Duodenal mucosa (tissue), 2 donors: ENCODE measurements around the gene STARD9.

Source experiments
- H3K27ac ChIP-seq: one replicate; pipeline ENCODE4 v1.7.0; 2013; ENCODE audit warnings: low read depth, low read length
- H3K27me3 ChIP-seq, 2 donors: one replicate each; pipeline ENCODE4 v1.7.0; 2013; ENCODE audit warnings: low read length in 2 of 2, control low read depth in 1 of 2; ENCODE audit not compliant: insufficient read depth in 2 of 2, control insufficient read depth in 1 of 2
- H3K36me3 ChIP-seq, 2 donors: one replicate each; pipeline ENCODE4 v1.7.0; 2013; ENCODE audit warnings: low read length in 2 of 2, control low read depth in 1 of 2; ENCODE audit not compliant: insufficient read depth in 2 of 2, control insufficient read depth in 1 of 2
- H3K4me1 ChIP-seq, 2 donors: one replicate each; pipeline ENCODE4 v1.7.0; 2013; ENCODE audit warnings: low read length in 2 of 2, control low read depth in 1 of 2; ENCODE audit not compliant: insufficient read depth in 2 of 2, control insufficient read depth in 1 of 2
- H3K4me3 ChIP-seq, 2 donors: one replicate each; pipeline ENCODE4 v1.7.0; 2013; ENCODE audit warnings: low read length in 2 of 2, low read depth in 1 of 2
- H3K9ac ChIP-seq, 2 donors: one replicate each; pipeline ENCODE4 v1.7.0; 2013; ENCODE audit warnings: low read length in 2 of 2, low read depth in 1 of 2
- H3K9me3 ChIP-seq, 2 donors: one replicate each; pipeline ENCODE4 v1.7.0; 2013; ENCODE audit warnings: low read length in 2 of 2, control low read depth in 1 of 2; ENCODE audit not compliant: control insufficient read depth in 1 of 2

The STARD9 gene

GRCh38 chr15:42575188-42576039, at the start of gene STARD9:
STARD9 (plus strand) TSS chr15:42575606; CDS start chr15:42575716, 110 bp downstream.
- peak within 1 kb of the TSS; percentile 65 to 68 for H3K9ac ChIP-seq
- peak within 1 kb of the TSS; percentile 48 for H3K27ac ChIP-seq
- H3K27me3 ChIP-seq: peaks cover 5 to 13% of the 10 kb centered on the region in 2 donors
- H3K36me3 ChIP-seq: no peaks in the 10 kb centered on the region
- no peaks in the 10 kb centered on the region for H3K9me3 ChIP-seq
- H3K4me3 ChIP-seq: peak within 1 kb of the TSS; percentile 71 to 74
- peaks cover 12 to 14% of the 10 kb centered on the region in 2 donors for H3K4me1 ChIP-seq

GRCh38 chr15:42528970-42529369, 46.4 kb upstream of the STARD9 start:
- no peak overlapping the region for H3K27ac ChIP-seq
- no peak overlapping the region for H3K4me3 ChIP-seq
- no peaks in the 10 kb centered on the region for H3K27me3 ChIP-seq
- no peak overlapping the region for H3K9ac ChIP-seq
- H3K36me3 ChIP-seq: peaks cover 13 to 54% of the 10 kb centered on the region in 2 donors
- H3K4me1 ChIP-seq: no peaks in the 10 kb centered on the region
- no peaks in the 10 kb centered on the region for H3K9me3 ChIP-seq

- Histone ChIP-seq H3K4me1 (no peaks in the 10 kb centered on the region), H3K36me3 (peaks cover 17 to 52% of the 10 kb centered on the region in 2 donors), H3K9ac (no peak overlapping the region), H3K27me3 (no peaks in the 10 kb centered on the region), H3K9me3 (no peaks in the 10 kb centered on the region), H3K27ac (no peak overlapping the region), H3K4me3 (no peak overlapping the region)
Observed at GRCh38 chr15:42533246-42533645, 42.2 kb upstream of the STARD9 start.

GRCh38 chr15:42544853-42545629, 30.4 kb upstream of the STARD9 start:
- no peak overlapping the region for H3K4me3 ChIP-seq
- peaks cover 9 to 23% of the 10 kb centered on the region in 2 donors for H3K36me3 ChIP-seq
- no peak overlapping the region for H3K27ac ChIP-seq

GRCh38 chr15:42547918-42548248, 27.5 kb upstream of the STARD9 start:
- H3K27me3 ChIP-seq: no peaks in the 10 kb centered on the region

More at GRCh38 chr15:42544853-42545629, 30.4 kb upstream of the STARD9 start:
- Histone ChIP-seq H3K27me3 (no peaks in the 10 kb centered on the region), H3K9me3 (no peaks in the 10 kb centered on the region), H3K4me1 (peaks cover 20 to 25% of the 10 kb centered on the region in 2 donors), H3K9ac (no peak overlapping the region)

GRCh38 chr15:42548249-42549031, 27.0 kb upstream of the STARD9 start, which contains the start of the genes HAUS2 and LRRC57:
HAUS2 (plus strand) TSS chr15:42548838; CDS start chr15:42548873, 35 bp downstream.
LRRC57 (minus strand) TSS chr15:42548793; CDS start chr15:42548434, 359 bp downstream.
- Histone ChIP-seq H3K36me3 (peaks cover 8 to 17% of the 10 kb centered on the region in 2 donors), H3K9me3 (no peaks in the 10 kb centered on the region), H3K4me3 (peak within 1 kb of the TSS; percentile 100), H3K9ac (peak within 1 kb of the TSS; percentile 98 to 100), H3K27ac (peak within 1 kb of the TSS; percentile 81), H3K4me1 (peaks cover 22 to 26% of the 10 kb centered on the region in 2 donors), H3K27me3 (no peaks in the 10 kb centered on the region)

More at GRCh38 chr15:42547918-42548248, 27.5 kb upstream of the STARD9 start:
- peak overlapping the region; percentile 100 for H3K4me3 ChIP-seq
- H3K27ac ChIP-seq: no peak overlapping the region
- H3K9me3 ChIP-seq: no peaks in the 10 kb centered on the region
- H3K36me3 ChIP-seq: peaks cover 9 to 19% of the 10 kb centered on the region in 2 donors
- H3K4me1 ChIP-seq: peaks cover 22 to 26% of the 10 kb centered on the region in 2 donors
- peak overlapping the region; percentile 98 to 100 for H3K9ac ChIP-seq

- peak overlapping the region; percentile 98 to 100 for H3K9ac ChIP-seq
- H3K27me3 ChIP-seq: no peaks in the 10 kb centered on the region
- H3K27ac ChIP-seq: peak overlapping the region; percentile 81
- H3K4me1 ChIP-seq: peaks cover 22 to 26% of the 10 kb centered on the region in 2 donors
- H3K36me3 ChIP-seq: peaks cover 1 to 10% of the 10 kb centered on the region in 2 donors
- peak overlapping the region; percentile 100 for H3K4me3 ChIP-seq
- no peaks in the 10 kb centered on the region for H3K9me3 ChIP-seq
Observed at GRCh38 chr15:42549032-42549491, 26.3 kb upstream of the STARD9 start.

GRCh38 chr15:42549741-42550392, 25.5 kb upstream of the STARD9 start:
- peaks cover 22 to 26% of the 10 kb centered on the region in 2 donors for H3K4me1 ChIP-seq
- H3K27ac ChIP-seq: no peak overlapping the region
- no peaks in the 10 kb centered on the region for H3K9me3 ChIP-seq
- no peaks in the 10 kb centered on the region for H3K27me3 ChIP-seq
- peak overlapping the region; percentile 60 to 100 for H3K4me3 ChIP-seq
- peaks cover 0 to 3% of the 10 kb centered on the region in 2 donors for H3K36me3 ChIP-seq
- peak overlapping the region in 1 of 2 donors; percentile 98 for H3K9ac ChIP-seq

- Histone ChIP-seq H3K4me3 (no peak overlapping the region), H3K9me3 (no peaks in the 10 kb centered on the region), H3K27ac (no peak overlapping the region), H3K4me1 (peaks cover 6% of the 10 kb centered on the region in 2 donors), H3K27me3 (no peaks in the 10 kb centered on the region), H3K9ac (no peak overlapping the region), H3K36me3 (peaks cover 0 to under 1% of the 10 kb centered on the region in 2 donors)
Observed at GRCh38 chr15:42553554-42553953, 21.9 kb upstream of the STARD9 start.
